GM11168 (cell line): ENCODE results near the gene JAG1.

Experiments
- in situ Hi-C: fragments of 300-500 bp; cut with MboI; formaldehyde crosslinking; loops from one replicate; pipeline ENCODE4 v1.12.0; 2022; ENCODE audit warnings: low sequenced_read_pairs; ENCODE audit not compliant: unreplicated experiment

The JAG1 gene

GRCh38 chr20:10643560-10643873 is 30.3 kb downstream of the JAG1 start:
- in situ Hi-C loops: no loop called here

GRCh38 chr20:10642856-10643559 is 30.8 kb downstream of the JAG1 start:
- in situ Hi-C loops: no loop called here

GRCh38 chr20:10641893-10642292 is 31.9 kb downstream of the JAG1 start:
- in situ Hi-C loops: no loop called here

GRCh38 chr20:10641467-10641866 is 32.3 kb downstream of the JAG1 start:
- in situ Hi-C loops: no loop called here

- in situ Hi-C loops: no loop called here
Observed at GRCh38 chr20:10640897-10641296, 32.9 kb downstream of the JAG1 start.

GRCh38 chr20:10639737-10640556 is 33.9 kb downstream of the JAG1 start:
- in situ Hi-C loops: no loop called here

- in situ Hi-C loops: no loop called here
Observed at GRCh38 chr20:10639077-10639736, 34.6 kb downstream of the JAG1 start.

GRCh38 chr20:10637563-10637962 is 36.2 kb downstream of the JAG1 start:
- in situ Hi-C loops: no loop called here

- in situ Hi-C loops: no loop called here
Observed at GRCh38 chr20:10637031-10637559, 36.7 kb downstream of the JAG1 start.

GRCh38 chr20:10636326-10636818 is 37.4 kb downstream of the JAG1 start:
- in situ Hi-C loops: no loop called here

GRCh38 chr20:10635476-10636208 is 38.2 kb downstream of the JAG1 start:
- in situ Hi-C loops: no loop called here

- in situ Hi-C loops: no loop called here
Observed at GRCh38 chr20:10634683-10635411, 39.0 kb downstream of the JAG1 start.

- in situ Hi-C loops: no loop called here
Observed at GRCh38 chr20:10634211-10634610, 39.6 kb downstream of the JAG1 start.

GRCh38 chr20:10633718-10634117 is 40.1 kb downstream of the JAG1 start:
- in situ Hi-C loops: no loop called here

- in situ Hi-C loops: no loop called here
Observed at GRCh38 chr20:10632721-10633509, 40.9 kb downstream of the JAG1 start.

- in situ Hi-C loops: no loop called here
Observed at GRCh38 chr20:10631126-10631525, 42.7 kb downstream of the JAG1 start.

- in situ Hi-C loops: no loop called here
Observed at GRCh38 chr20:10629946-10630650, 43.7 kb downstream of the JAG1 start.

- in situ Hi-C loops: no loop called here
Observed at GRCh38 chr20:10626896-10627295, 46.9 kb downstream of the JAG1 start.
